Measurements from ENCODE around the gene PPT2.

PPT2 gene

GRCh38 chr6:32153564-32154513 is at the start of gene PPT2:
TSS of gene PPT2 (plus strand) at chr6:32154141. CDS start at chr6:32154595, 454 bp downstream.
- peak; percentile 43 to 81 (median 60) for DNase-seq (ENCODE audit: low read depth in 3 of 3)

DNA sequence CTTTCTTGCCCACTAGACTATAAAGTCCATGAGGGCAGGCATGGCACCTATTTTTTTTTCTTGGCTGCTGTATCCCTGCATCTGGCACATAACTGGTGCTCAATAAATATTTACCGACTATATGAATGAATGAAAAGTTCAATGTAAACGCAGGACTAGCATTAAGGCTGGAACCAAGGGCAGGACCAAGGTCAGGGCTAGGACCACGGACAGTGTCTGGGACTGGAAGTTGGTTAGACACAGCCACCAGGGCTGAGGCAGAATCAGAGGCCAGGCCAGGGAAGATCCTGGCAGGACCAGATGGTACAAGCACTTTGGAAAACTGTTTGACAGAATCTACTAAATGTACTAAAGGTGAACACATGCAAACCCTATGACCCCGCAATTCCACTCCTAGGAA is 48.5 kb upstream of the PPT2 start:
- DNase-seq (ENCODE audit: low read depth in 3 of 3), result no peak

DNA sequence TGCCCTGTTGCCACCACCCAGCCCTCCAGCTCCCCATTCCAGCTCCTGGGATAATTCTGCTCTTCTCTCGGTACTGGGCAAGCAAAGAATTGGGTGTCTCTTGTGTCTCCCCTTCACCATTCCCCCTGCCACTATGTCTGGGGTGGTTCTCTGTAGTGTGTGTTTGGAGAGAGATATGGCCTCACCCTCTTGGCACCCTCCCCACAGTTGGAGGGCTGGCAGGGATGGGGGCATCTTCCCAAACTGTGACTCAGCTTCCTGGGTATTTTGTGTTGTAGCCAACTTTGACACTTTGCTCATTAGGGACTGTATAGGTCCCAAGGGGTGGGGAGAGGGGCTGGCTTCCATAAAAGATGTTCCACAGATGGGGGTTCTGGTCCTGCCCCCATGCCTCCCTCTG is 46.5 kb upstream of the PPT2 start:
- no peak for DNase-seq (ENCODE audit: low read depth in 3 of 3)

DNA sequence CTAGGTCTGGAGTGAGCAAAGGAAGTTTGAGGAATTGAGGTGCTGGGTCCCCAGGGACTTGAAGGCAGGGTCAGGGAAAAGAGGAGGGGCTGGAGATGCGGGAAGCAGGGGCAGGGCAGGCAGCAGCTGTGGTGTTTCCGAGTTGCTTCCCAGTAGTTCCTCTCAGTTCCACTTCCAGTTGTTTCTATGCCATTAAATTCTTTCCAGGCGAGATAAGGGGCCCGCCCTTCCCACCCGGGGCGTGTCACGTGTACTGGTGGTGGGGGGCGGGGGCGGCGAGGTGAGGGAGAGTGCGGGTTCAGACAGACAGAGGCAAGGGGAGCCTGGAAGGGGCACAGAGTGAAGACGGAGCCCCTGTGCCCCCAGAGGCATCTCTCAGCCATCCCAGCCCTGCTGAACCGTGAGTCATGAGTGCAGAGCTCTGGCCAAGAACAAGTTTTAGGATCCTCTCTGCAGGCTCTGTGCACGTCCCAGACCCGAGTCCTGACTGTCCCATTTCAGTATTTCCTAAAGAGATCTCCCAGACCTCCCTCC is 45.8 kb upstream of the PPT2 start:
- no peak for DNase-seq (ENCODE audit: low read depth in 3 of 3)

GRCh38 chr6:32108727-32109113 is 45.2 kb upstream of the PPT2 start:
- DNase-seq (ENCODE audit: low read depth in 3 of 3), result no peak

DNA sequence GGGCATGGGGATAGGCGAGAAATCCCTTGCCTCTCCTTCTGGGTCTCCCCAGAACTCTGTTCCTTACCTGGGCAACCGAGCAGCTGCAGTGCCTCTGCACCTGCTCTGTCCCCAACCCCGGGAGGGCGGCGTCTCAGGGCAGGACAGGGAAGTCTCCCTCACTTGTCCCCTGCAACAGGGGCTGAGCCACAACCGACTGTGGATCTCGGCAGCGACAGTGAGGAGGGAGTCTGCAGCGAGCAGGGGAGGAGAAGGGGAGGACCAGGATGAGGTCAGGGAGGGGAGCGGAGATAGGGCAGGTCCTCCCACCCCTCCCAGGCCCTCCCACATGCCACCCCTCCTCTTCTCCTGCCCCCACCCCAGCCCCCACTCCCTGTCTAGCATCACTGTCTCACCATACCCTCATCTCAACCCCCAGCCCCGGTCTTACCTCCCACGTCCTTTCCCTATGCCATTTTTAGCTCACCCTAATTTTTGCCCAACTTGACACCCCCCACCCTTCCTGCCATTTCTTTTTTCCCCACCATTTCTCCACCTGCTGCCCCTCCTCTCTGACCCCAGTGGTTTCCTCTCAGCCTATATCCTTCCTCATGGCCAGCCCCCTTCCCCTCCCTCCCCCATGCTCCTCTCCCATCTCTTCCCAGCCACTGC is 44.7 kb upstream of the PPT2 start, which contains the start of gene TNXB:
TNXB (minus strand) TSS at position 225 of the 651 bp plus-strand sequence. CDS start 11,140 bp downstream, outside the sequence.
- DNase-seq (ENCODE audit: low read depth in 3 of 3), result no peak

DNA sequence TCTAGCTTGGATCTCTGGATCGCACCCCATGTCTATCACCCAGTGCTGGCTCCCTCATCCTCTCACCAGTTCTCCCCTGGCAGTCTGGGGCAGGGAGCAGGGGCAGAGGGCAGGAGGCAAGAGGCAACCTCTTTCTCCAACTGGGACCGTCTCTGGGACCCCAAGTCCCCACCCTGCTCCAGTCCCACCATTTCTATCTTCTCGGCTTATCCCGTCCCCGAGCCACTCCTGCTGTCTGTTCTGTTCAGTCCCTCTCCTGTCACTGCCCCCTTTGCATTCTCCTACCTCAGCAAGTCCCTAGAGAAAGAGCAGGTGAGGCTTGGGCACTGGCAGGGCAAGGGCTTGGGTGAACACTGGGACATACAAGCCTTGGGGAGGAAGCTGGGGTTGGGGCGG is 44.2 kb upstream of the PPT2 start:
- DNase-seq (ENCODE audit: low read depth in 3 of 3), result no peak

GRCh38 chr6:32110632-32111031 is 43.3 kb upstream of the PPT2 start:
- no peak for DNase-seq (ENCODE audit: low read depth in 3 of 3)

DNA sequence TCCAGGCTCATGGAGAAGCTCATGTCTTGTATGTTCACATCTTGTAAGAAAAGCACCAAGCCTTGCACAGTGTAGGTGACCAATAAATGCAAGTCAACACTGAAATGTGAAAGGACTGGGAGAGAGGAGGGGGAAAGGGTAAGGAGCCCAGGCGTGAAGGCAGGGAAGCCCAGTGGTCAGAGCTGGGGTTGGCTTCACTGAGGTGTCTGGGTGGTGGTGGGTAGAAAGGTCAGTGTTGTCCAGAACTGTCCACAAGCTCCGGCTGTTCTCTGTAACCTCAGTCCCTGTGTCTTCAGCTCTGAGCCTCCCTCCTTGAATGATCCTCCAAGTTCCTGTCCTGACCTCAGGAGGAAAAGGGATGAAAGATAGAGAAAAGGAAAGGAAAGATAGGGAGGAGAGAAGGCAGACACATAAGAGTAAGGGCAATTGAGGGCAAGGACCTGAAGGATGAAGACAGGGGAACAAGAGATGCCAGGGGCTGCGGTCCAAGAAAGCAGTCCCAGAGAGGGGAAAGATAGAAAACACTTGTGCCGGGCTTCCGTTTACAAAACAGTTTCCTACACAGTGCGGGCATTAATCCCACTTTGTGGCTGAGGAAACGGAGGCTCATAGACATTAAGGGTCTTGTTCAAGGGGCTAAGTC is 42.4 kb upstream of the PPT2 start:
- no peak for DNase-seq (ENCODE audit: low read depth in 3 of 3)

DNA sequence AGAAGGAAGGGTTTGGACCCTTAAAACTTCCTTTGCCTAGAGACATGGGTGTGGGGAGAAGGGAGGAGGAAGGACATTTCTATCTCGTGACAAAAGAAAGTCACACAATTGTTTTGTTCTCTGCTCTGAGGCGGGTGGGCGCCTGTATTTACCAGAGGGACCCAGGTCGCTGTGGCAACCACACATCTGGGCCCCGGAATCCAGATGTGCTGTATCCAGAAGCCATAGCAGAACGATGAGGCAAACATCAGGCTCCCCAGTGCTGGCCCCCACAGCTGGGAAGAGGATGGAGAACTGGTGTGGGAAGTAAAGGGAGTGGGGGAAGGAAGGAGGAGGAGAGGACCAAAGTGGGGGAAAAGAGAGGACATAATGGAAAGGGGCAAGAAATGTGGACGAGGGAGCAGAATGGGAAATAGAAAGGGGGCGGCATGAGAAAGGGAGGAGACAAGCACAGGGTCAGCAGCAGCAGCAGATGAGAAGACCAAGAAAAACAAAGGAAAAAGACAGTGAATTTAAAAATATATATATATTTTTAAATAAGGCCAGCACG is 41.4 kb upstream of the PPT2 start:
- DNase-seq (ENCODE audit: low read depth in 3 of 3), result no peak

DNA sequence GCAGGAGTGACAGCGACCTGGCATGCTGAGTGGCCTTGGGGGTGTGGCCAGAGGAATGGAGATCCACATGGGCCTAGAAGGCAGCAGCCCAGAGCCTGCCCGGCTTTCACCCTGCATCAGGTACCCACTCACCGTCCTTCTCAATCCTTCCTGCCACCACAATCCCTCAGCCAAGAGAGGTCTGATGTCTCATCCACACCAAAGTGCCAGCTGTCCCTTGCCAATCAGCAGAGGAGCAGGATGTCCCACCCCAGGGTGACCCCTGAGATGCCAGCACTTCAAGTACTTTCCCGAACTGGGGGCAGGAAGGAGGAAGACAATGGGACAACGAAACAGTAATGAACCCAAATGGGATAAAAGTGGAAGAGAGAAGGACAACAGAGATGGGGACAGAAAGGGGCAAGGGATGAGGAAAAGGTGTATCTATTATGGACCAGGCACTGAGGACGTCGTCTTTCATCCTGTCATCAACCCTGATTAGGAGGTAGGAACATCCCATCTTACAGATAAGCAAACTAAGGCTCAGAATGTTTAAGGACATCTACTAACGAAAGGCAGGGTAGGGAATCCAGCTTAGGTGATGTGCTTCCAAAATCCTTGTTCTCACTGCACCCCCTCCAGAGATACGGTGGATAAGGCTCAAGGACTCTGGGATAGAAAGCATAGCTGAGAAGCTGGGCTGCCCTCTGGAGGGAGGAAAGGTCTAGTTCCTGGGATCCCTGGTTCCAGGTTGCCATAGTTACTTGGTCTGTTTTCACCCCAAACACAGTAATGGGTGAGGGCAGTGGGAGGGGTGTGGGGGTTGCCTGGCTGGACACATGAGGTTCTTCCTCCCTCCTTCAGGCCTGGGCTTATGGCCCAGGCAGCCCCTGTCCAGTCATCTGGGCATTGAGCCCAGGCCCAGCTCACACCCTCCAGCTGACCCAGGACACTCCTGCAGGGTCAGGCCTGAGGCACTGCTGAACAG is 40.3 kb upstream of the PPT2 start:
- DNase-seq (ENCODE audit: low read depth in 3 of 3), result no peak

GRCh38 chr6:32114796-32115195 is 39.1 kb upstream of the PPT2 start:
- DNase-seq (ENCODE audit: low read depth in 3 of 3), result no peak

DNA sequence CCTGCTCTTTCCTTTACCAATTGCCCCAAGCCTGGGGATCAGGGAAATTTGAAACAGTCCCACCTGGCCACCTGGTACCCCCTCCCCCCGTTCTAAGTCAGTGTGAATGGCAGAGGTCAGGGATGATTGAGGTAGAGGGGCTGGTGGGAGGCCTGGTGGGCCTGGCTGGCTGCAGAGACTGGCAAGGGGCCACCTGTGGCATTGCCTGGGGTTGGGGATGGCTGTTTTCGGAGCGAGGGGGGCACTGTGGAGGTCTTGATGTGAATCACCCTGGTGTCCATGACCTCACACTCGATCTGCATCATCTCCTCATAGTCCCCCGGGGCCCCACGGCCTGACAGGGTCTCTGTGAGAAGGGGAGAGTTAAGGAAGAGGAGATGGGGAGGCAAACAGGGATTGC is 38.3 kb upstream of the PPT2 start:
- no peak for DNase-seq (ENCODE audit: low read depth in 3 of 3)

GRCh38 chr6:32116674-32117073 is 37.3 kb upstream of the PPT2 start:
- no peak for DNase-seq (ENCODE audit: low read depth in 3 of 3)

DNA sequence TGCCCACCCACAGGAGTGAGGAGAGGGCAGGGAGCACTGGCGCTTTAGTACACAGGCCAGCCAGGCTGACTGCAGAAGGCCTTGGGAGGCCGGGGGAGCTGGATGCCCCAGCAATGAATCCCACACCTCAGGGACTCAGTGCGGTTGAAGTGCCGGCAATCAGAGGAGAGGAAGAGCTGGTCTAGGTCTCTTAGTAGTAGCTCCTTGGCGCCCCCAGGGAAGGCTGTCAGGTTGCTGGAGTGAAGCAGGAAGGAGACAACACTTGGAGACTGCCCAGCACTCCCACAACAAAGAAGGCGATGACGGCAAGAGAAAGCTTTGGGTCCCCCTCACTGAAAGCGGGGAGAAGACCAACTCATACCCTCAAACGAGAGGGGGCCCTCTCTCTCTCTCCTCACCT is 36.5 kb upstream of the PPT2 start:
- DNase-seq (ENCODE audit: low read depth in 3 of 3), result no peak

GRCh38 chr6:32118782-32119628 is 34.9 kb upstream of the PPT2 start:
- peak; percentile 38 to 66 (median 43) for DNase-seq (ENCODE audit: low read depth in 3 of 3)

DNA sequence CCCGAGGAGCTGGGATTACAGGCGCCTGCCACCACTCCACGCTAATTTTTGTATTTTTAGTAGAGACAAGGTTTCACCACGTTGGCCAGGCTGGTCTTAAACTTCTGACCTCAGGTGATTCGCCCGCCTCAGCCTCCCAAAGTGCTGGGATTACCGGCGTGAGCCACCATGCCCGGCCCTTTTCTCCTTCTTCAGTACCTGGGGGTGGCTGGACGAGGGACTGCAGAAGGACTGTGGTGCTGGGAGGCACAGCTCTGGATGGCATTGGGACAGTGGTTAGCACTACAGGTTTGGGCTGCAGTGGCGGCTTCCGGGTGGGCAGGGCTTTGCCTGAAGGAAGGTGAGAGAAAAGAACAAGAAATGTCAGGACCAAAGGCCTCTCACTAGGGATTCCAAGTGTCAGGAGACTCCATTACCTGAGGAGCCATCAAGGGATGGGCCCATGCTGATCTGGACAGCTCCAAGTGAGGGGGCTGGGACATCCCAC is 33.3 kb upstream of the PPT2 start:
- DNase-seq (ENCODE audit: low read depth in 3 of 3), result no peak

GRCh38 chr6:32123681-32124080 is 30.3 kb upstream of the PPT2 start:
- no peak for DNase-seq (ENCODE audit: low read depth in 3 of 3)

DNA sequence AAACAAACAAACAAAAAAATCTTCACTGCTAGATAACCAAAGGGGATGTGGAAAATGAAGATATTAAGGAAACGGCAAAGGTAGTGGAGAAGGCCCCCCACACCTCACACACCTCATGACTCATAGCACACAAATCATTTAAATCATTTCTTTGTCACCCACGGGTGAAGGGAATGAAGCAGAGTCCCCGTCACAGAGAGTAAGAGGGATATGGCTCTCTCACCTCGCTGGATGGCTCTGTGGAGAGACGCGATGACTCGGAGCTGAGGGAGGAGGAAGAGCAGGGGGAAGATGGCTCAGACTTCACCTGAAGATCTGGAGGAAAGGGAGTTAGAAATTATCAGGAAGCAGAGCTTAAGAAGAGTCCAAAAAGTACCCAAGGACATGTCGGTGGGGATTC is 27.1 kb upstream of the PPT2 start:
- no peak for DNase-seq (ENCODE audit: low read depth in 3 of 3)

- DNase-seq (ENCODE audit: low read depth in 3 of 3), result no peak
Observed at GRCh38 chr6:32127409-32127716, 26.6 kb upstream of the PPT2 start.

Measured in stimulated activated CD4-positive, alpha-beta T cell treated with anti-CD3 and anti-CD28 coated beads, TNF-alpha, amount 100 ng/mL, for 24 hours (primary cell).